ENCODE data around the gene RNU2-63P. TPM values are rescaled to one million over a fixed set of nuclear protein-coding genes. Genes with fewer than 3 reads are reported as not detected.
"Not testable (repeated sequence)": the region's sequence is repeated elsewhere in the genome, so short reads cannot be mapped to it uniquely, and the experiment has no call there.

RNU2-63P gene
- total RNA-seq, 1 donor from 2014 or later = not detected

DNA sequence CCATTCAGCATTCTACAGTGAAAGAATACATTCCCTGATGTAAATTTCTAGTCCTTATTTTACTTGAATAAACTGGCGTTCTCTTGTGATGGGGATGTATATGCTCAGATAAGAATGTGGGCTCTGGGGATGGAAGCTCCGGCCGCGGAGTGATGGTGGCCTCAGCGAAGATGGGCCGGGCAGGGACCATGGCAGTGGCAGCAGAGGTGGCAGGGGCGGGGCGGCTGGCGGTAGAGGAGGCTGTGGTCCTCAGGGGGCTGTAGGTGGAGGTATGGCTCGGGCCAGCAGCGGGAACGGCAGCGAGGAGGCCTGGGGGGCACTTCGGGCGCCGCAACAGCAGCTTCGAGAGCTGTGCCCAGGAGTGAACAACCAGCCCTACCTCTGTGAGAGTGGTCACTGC is 44.0 kb downstream of the RNU2-63P start:
- DNase-seq; intact Hi-C loops (cut with DNase I); H3K4me1 ChIP-seq; H3K27me3 ChIP-seq (ENCODE audit: low read depth); H3K4me3 ChIP-seq; H3K9me3 ChIP-seq; H3K27ac ChIP-seq; H3K36me3 ChIP-seq: not testable (repeated sequence)
- ATAC-seq = peak in 1 of 2 donors; percentile 24

Other genes starting within 250 kb of the RNU2-63P start
- 1.5 TPM for gene RGPD2, start 190.8 kb downstream of the RNU2-63P start, total RNA-seq
- 24.7 TPM for gene KRCC1, start 39.2 kb upstream of the RNU2-63P start, total RNA-seq
- gene SMYD1, start 51.3 kb upstream of the RNU2-63P start, total RNA-seq = not detected
- gene FABP1, start 111.5 kb upstream of the RNU2-63P start, total RNA-seq = not detected
- gene THNSL2, start 153.8 kb upstream of the RNU2-63P start, total RNA-seq = 24.3 TPM

Measured in lower lobe of right lung (tissue), 2 donors.